ENCODE measurements around the gene B4GAT1. TPM values are rescaled to one million over a fixed set of nuclear protein-coding genes. Genes with fewer than 3 reads are reported as not detected.
A peak's percentile ranks its signal among the peaks of the same experiment; 100 is the strongest.

The B4GAT1 gene
- polyA plus RNA-seq, 2 donors = 4.9 to 7.0 TPM

GRCh38 chr11:66344550-66345315, 2.7 kb downstream of the B4GAT1 start, which contains the start of gene BRMS1:
TSS of gene BRMS1 (minus strand) at chr11:66345104. CDS start at chr11:66342234, 2,870 bp downstream.
- Histone ChIP-seq H3K27me3 (ENCODE audit: control insufficient read depth in 1 of 2, insufficient read depth in 2 of 2, low read length in 2 of 2) (no peaks in the 10 kb centered on the region), H3K4me3 (ENCODE audit: low read depth in 1 of 2, low read length in 2 of 2) (peak within 1 kb of the TSS; percentile 77 to 87), H3K27ac (ENCODE audit: low read depth in 2 of 2, low read length in 1 of 2) (peak within 1 kb of the TSS; percentile 71 to 77), H3K9me3 (ENCODE audit: control insufficient read depth in 2 of 2, insufficient read depth in 1 of 2, low read depth in 1 of 2, low read length in 1 of 2) (no peaks in the 10 kb centered on the region), H3K36me3 (ENCODE audit: control insufficient read depth in 2 of 2, insufficient read depth in 2 of 2, low read length in 1 of 2) (peaks cover 0 to 22% of the 10 kb centered on the region in 2 donors), H3K4me1 (ENCODE audit: control insufficient read depth in 2 of 2, insufficient read depth in 2 of 2, low read length in 1 of 2) (peaks cover 3 to 18% of the 10 kb centered on the region in 2 donors)
- 0% methylated on average over 51 to 59 of the region's 59 CpGs for WGBS, 2 donors

DNA sequence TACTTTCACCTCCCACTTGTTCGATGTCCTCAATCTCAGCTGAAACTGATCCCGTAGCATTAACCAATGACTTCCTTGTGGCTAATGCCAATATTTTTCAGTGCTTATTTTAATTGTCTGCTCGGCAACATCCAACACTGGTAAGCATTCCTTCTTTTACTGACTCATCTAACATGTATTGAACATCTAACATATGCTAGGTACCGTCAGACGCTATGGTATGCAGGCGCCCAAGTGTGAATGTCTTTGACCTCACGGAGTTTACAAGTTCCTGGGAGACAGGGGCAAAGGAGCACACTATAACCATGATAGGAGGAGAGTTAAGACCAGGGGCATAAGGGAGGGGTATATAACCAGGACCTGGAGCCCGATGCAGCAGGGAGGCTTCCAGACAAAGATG, 4.3 kb downstream of the B4GAT1 start:
- no peak overlapping the region for H3K27ac ChIP-seq (ENCODE audit: low read depth in 2 of 2, low read length in 1 of 2)
- no peak overlapping the region for H3K4me3 ChIP-seq (ENCODE audit: low read depth in 1 of 2, low read length in 2 of 2)
- H3K36me3 ChIP-seq (ENCODE audit: control insufficient read depth in 2 of 2, insufficient read depth in 2 of 2, low read length in 1 of 2) = peaks cover 0 to 28% of the 10 kb centered on the region in 2 donors
- WGBS, 2 donors = 84 to 86% methylated on average over 8 of the region's 8 CpGs
- no peaks in the 10 kb centered on the region for H3K27me3 ChIP-seq (ENCODE audit: control insufficient read depth in 1 of 2, insufficient read depth in 2 of 2, low read length in 2 of 2)
- H3K4me1 ChIP-seq (ENCODE audit: control insufficient read depth in 2 of 2, insufficient read depth in 2 of 2, low read length in 1 of 2) = peaks cover 7 to 27% of the 10 kb centered on the region in 2 donors
- no peaks in the 10 kb centered on the region for H3K9me3 ChIP-seq (ENCODE audit: control insufficient read depth in 2 of 2, insufficient read depth in 1 of 2, low read depth in 1 of 2, low read length in 1 of 2)

GRCh38 chr11:66341502-66342126, 5.8 kb downstream of the B4GAT1 start:
- WGBS, 2 donors = 93 to 94% methylated on average over 21 of the region's 21 CpGs
- Histone ChIP-seq H3K4me3 (ENCODE audit: low read depth in 1 of 2, low read length in 2 of 2) (no peak overlapping the region), H3K4me1 (ENCODE audit: control insufficient read depth in 2 of 2, insufficient read depth in 2 of 2, low read length in 1 of 2) (peaks cover 4 to 30% of the 10 kb centered on the region in 2 donors), H3K9me3 (ENCODE audit: control insufficient read depth in 2 of 2, insufficient read depth in 1 of 2, low read depth in 1 of 2, low read length in 1 of 2) (no peaks in the 10 kb centered on the region), H3K27me3 (ENCODE audit: control insufficient read depth in 1 of 2, insufficient read depth in 2 of 2, low read length in 2 of 2) (no peaks in the 10 kb centered on the region), H3K27ac (ENCODE audit: low read depth in 2 of 2, low read length in 1 of 2) (no peak overlapping the region), H3K36me3 (ENCODE audit: control insufficient read depth in 2 of 2, insufficient read depth in 2 of 2, low read length in 1 of 2) (peaks cover 0 to 33% of the 10 kb centered on the region in 2 donors)

DNA sequence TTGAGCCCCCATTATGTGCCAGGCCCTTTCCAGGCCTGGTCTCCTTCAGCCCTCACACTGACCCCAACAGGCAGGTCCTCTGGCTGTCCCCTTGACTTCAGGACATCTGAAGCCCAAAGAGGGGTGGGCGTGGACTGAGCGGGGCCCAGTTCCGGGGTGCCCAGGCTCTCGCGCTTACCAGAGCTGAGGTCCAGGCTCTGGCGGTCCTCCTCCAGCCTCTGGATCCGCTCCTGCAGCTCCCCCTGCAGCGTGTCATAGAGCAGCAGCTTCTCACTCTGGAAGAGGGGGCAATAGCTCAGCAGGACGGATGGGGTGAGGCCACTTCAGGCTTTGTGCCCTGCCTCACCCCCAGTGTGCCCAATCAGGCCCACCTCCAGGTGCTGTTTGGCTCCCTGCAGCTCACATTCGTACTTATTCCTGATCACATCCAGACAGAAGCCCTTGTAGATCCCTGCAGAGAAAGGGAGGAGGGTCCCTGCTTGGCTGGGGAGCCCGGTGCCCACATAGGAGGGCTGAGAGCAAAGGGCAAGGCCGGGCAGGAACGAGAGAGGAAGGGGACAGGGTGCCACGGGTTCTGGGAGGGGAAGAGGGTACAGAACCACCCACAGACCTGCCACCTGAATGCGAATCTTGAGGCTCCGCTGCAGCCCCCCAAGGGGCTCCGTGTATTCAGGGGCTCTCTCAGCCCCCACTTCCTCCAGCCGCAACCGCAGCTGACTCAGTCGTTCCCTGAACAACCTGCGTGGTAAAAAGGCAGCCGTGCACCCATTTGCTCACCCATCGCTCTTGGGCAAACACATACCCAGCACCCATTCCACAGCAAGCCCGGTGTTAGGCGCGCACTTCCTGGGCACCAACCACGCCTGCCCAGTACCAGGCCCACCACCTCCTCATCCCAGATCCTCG, 6.6 kb downstream of the B4GAT1 start:
- Histone ChIP-seq H3K4me1 (ENCODE audit: control insufficient read depth in 2 of 2, insufficient read depth in 2 of 2, low read length in 1 of 2) (peaks cover 4 to 30% of the 10 kb centered on the region in 2 donors), H3K9me3 (ENCODE audit: control insufficient read depth in 2 of 2, insufficient read depth in 1 of 2, low read depth in 1 of 2, low read length in 1 of 2) (no peaks in the 10 kb centered on the region), H3K27ac (ENCODE audit: low read depth in 2 of 2, low read length in 1 of 2) (no peak overlapping the region), H3K4me3 (ENCODE audit: low read depth in 1 of 2, low read length in 2 of 2) (no peak overlapping the region), H3K36me3 (ENCODE audit: control insufficient read depth in 2 of 2, insufficient read depth in 2 of 2, low read length in 1 of 2) (peaks cover 0 to 33% of the 10 kb centered on the region in 2 donors), H3K27me3 (ENCODE audit: control insufficient read depth in 1 of 2, insufficient read depth in 2 of 2, low read length in 2 of 2) (no peaks in the 10 kb centered on the region)
- 91% methylated on average over 28 of the region's 28 CpGs for WGBS, 2 donors

- WGBS, 2 donors = 74 to 79% methylated on average over 14 of the region's 14 CpGs
- Histone ChIP-seq H3K4me1 (ENCODE audit: control insufficient read depth in 2 of 2, insufficient read depth in 2 of 2, low read length in 1 of 2) (peaks cover 5 to 36% of the 10 kb centered on the region in 2 donors), H3K27me3 (ENCODE audit: control insufficient read depth in 1 of 2, insufficient read depth in 2 of 2, low read length in 2 of 2) (no peaks in the 10 kb centered on the region), H3K4me3 (ENCODE audit: low read depth in 1 of 2, low read length in 2 of 2) (no peak overlapping the region), H3K27ac (ENCODE audit: low read depth in 2 of 2, low read length in 1 of 2) (peak overlapping the region in 1 of 2 donors; percentile 68), H3K36me3 (ENCODE audit: control insufficient read depth in 2 of 2, insufficient read depth in 2 of 2, low read length in 1 of 2) (peaks cover 0 to 33% of the 10 kb centered on the region in 2 donors), H3K9me3 (ENCODE audit: control insufficient read depth in 2 of 2, insufficient read depth in 1 of 2, low read depth in 1 of 2, low read length in 1 of 2) (no peaks in the 10 kb centered on the region)
Measured at GRCh38 chr11:66339686-66340483, 7.5 kb downstream of the B4GAT1 start.

GRCh38 chr11:66339162-66339675, 8.2 kb downstream of the B4GAT1 start:
- H3K4me1 ChIP-seq (ENCODE audit: control insufficient read depth in 2 of 2, insufficient read depth in 2 of 2, low read length in 1 of 2) = peaks cover 5 to 42% of the 10 kb centered on the region in 2 donors
- H3K27me3 ChIP-seq (ENCODE audit: control insufficient read depth in 1 of 2, insufficient read depth in 2 of 2, low read length in 2 of 2) = no peaks in the 10 kb centered on the region
- peak overlapping the region; percentile 68 to 76 for H3K27ac ChIP-seq (ENCODE audit: low read depth in 2 of 2, low read length in 1 of 2)
- H3K4me3 ChIP-seq (ENCODE audit: low read depth in 1 of 2, low read length in 2 of 2) = no peak overlapping the region
- peaks cover 0 to 38% of the 10 kb centered on the region in 2 donors for H3K36me3 ChIP-seq (ENCODE audit: control insufficient read depth in 2 of 2, insufficient read depth in 2 of 2, low read length in 1 of 2)
- WGBS, 2 donors = 52 to 68% methylated on average over 6 of the region's 6 CpGs
- H3K9me3 ChIP-seq (ENCODE audit: control insufficient read depth in 2 of 2, insufficient read depth in 1 of 2, low read depth in 1 of 2, low read length in 1 of 2) = no peaks in the 10 kb centered on the region

DNA sequence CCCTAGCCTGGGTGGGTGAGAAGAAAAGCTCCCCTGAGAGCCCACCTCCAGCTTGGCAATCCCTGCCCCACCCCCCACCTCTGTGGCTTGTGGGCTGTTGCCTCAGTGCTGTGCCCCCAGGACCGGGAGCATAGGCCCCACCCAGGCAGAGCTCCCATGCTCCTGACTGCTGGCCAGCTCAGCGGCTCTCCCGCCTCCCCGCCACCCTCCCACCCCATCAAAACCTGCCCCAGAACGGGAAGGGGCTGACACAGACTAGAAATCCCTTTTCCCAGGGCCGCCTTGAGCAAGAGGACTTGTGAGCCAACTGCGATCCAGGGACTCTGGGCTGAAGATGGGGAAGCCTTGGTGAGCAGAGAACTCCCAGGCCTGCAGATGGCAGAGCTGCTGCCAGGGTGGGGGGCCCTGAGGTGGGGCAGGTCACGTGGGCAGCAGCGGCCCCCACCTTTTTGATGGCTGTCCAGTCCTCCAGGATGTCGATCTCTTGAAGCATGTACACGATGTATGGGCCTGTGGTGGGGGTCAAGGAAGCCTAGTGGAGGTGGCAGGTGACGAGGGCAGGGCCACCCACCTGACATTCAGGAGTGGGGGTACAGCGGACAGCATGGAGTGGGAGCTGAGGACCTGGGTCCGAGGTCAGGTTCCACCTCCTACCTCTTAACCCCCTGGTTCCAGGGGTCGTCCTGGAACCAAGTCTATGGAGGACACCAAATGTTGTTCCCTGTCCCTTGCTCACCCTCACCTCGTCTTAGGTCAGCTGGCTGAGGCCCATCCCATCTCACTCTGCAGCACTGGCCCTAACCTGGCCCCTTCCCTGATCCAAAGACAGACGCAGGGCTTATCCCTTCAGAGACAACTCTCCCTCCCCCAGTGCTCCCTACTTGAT, 8.9 kb downstream of the B4GAT1 start:
- WGBS, 2 donors = 55 to 71% methylated on average over 16 to 17 of the region's 17 CpGs
- Histone ChIP-seq H3K4me3 (ENCODE audit: low read depth in 1 of 2, low read length in 2 of 2) (no peak overlapping the region), H3K9me3 (ENCODE audit: control insufficient read depth in 2 of 2, insufficient read depth in 1 of 2, low read depth in 1 of 2, low read length in 1 of 2) (no peaks in the 10 kb centered on the region), H3K4me1 (ENCODE audit: control insufficient read depth in 2 of 2, insufficient read depth in 2 of 2, low read length in 1 of 2) (peaks cover 5 to 47% of the 10 kb centered on the region in 2 donors), H3K36me3 (ENCODE audit: control insufficient read depth in 2 of 2, insufficient read depth in 2 of 2, low read length in 1 of 2) (peaks cover 0 to 41% of the 10 kb centered on the region in 2 donors), H3K27me3 (ENCODE audit: control insufficient read depth in 1 of 2, insufficient read depth in 2 of 2, low read length in 2 of 2) (no peaks in the 10 kb centered on the region), H3K27ac (ENCODE audit: low read depth in 2 of 2, low read length in 1 of 2) (peak overlapping the region; percentile 77 to 87)

Measured in esophagus (tissue), 2 donors.